Bronchial smooth muscle cell (primary cell): Measurements from ENCODE around the gene TPRKB. TPM values are rescaled to one million over a fixed set of nuclear protein-coding genes. Genes with fewer than 3 reads are reported as not detected.

Experiments
- total RNA-seq: library from RNA; depleted of rRNA; stranded (reverse); fragments of >200 nt; gene quantifications from 2 replicates; pipeline ENCODE4 v1.2.1, GENCODE V29; 2014

TPRKB gene
- total RNA-seq: 19.1 and 19.5 TPM in 2 replicates

GRCh38 chr2:73736855-73737779, at the start of gene TPRKB:
Gene TPRKB, minus strand, starts transcription at chr2:73737345. Its CDS starts 2,776 bp downstream, at chr2:73734569.

GRCh38 chr2:73783883-73784282, 46.7 kb upstream of the TPRKB start, which contains the start of gene C2orf78:
Gene C2orf78, plus strand, starts transcription at chr2:73784183. Its CDS starts 127 bp downstream, at chr2:73784310.

GRCh38 chr2:73779467-73780236, 42.5 kb upstream of the TPRKB start, which contains the start of gene DUSP11:
Gene DUSP11, minus strand, starts transcription at chr2:73780103. Its CDS starts 129 bp downstream, at chr2:73779974.

Other genes with a start within 250 kb of the TPRKB start
- not detected in 2 replicates for gene NAT8, start 94.9 kb downstream of the TPRKB start, total RNA-seq
- 17.0 and 23.8 TPM in 2 replicates for gene DUSP11, start 42.8 kb upstream of the TPRKB start, total RNA-seq
- gene C2orf78, start 46.8 kb upstream of the TPRKB start, total RNA-seq: not detected in 2 replicates
- 17.0 and 18.7 TPM in 2 replicates for gene STAMBP, start 91.6 kb upstream of the TPRKB start, total RNA-seq
- gene ACTG2, start 155.7 kb upstream of the TPRKB start, total RNA-seq: 0.60 and 0.95 TPM in 2 replicates
- gene DGUOK, start 189.5 kb upstream of the TPRKB start, total RNA-seq: 21.6 and 35.6 TPM in 2 replicates
- 1.7 and 2.8 TPM in 2 replicates for gene TET3, start 247.6 kb upstream of the TPRKB start, total RNA-seq